Cardiac septum (tissue), 1 donor: ENCODE measurements around the gene HDLBP. TPM values are rescaled to one million over a fixed set of nuclear protein-coding genes. Genes with fewer than 3 reads are reported as not detected.
"Not testable (repeated sequence)": the region's sequence is repeated elsewhere in the genome, so short reads cannot be mapped to it uniquely, and the experiment has no call there.

Source experiments
- DNase-seq: peaks from one replicate; pipeline ENCODE4 v3.0.0-alpha.2; 2020; ENCODE audit warnings: low spot score
- intact Hi-C: fragments of 100-400 bp; cut with DNase I; formaldehyde crosslinking; loops from one replicate; pipeline ENCODE4 v1.14.0; 2022
- total RNA-seq: library from RNA; stranded (reverse); fragmentation: NEBNext Ultra II Directional; extraction: Animal tissue kit (Norgen Biotek cat#: 25700); gene quantifications from one replicate; pipeline ENCODE4 v1.2.1, GENCODE V29; 2021
- donor health status: DM: no; HTN: no; CAD: no.

The HDLBP gene
- total RNA-seq, 1 donor from 2014 or later: 356 TPM

DNA sequence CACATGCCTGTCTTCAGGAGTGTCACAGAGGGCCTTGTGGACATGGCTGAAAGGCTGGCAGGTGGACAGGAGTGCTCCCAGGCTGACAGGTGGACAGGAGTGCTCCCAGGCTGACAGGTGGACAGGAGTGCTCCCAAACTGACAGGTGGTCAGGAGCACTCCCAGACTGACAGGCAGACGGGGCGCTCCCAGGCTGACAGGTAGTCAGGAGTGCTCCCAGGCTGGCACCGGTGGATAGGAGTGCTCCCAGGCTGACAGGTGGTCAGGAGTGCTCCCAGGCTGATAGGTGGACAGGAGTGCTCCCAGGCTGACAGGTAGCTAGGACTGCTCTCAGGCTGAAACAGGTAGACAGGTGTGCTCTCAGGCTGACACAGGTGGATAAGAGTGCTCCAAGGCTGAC is 110.4 kb downstream of the HDLBP start:
- intact Hi-C loops: no loop called here
- DNase-seq: no peak

DNA sequence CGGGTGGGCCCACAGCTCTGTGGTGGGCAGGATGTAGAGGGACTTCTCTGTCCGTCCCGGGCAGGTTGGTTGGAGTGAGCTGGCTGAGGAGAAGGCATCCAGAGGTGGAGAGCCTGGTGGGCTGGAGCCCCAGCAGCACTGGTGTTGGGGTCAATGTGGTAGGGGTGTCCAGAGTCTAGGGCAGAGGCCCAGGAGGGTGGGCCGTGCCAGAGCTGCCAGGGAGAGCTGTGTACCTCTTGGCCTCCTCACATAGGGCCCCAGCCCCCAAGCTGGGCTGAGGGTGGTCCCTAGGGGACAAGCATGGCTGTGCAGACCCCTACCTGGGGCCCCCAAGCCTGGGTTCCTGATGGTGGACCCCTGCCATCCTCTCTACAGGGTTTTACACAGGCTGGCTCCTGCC is 111.0 kb downstream of the HDLBP start:
- intact Hi-C loops: no loop called here
- no peak for DNase-seq

DNA sequence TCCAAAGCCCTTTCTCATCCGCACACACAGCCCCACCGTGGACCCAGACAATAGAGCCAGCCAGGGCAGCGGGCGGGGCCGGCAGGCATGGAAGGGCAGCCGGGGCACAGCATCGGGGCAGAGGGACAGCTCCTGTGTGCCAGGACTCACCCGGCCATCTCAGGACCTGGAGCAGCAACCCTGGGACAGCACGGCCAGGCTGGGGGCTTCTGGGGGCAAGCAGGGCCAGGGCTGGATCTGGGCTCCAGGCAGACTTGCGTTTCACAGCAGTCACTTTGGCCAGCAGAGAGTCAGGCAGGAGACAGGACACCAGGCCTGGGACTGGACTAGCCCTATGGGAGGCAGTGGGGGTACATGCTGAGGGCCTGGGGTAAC is 111.5 kb downstream of the HDLBP start:
- intact Hi-C loops: no loop called here
- DNase-seq: no peak

DNA sequence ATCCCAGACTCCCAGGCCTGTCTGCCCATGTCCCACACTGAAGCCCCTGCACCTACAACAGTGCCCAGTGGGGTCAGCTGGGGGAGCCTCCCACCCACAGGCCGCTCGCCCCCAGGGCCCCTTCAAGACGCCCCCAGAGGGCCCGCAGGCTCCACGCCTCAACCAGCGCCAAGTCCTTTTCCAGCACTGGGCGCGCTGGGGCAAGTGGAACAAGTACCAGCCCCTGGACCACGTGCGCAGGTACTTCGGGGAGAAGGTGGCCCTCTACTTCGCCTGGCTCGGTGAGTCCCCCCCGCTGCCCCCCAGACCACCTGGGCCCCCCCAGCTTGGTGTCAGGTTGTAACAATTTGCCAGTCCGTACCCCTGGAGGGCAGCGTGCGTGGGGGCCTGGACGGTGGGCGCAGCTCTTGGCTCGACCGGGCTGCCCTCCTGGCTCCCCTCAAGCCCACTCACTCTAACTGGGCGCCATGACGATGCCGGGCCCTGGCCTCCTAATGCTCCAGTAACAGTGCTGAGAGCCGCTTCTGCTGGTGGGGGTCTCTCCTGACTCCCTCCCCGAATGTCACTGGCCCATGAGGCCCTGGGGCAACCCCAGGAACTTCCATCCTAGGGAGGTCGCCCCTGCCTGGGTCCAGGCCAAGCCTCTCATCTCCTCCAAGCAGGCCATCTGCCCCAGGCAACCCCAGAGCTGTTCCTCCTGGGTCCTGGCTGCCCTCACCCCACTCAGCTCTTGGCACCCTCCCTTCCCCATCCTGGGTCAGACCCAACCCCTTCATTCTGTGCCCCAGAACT is 112.1 kb downstream of the HDLBP start:
- intact Hi-C loops: no loop called here
- no peak for DNase-seq

DNA sequence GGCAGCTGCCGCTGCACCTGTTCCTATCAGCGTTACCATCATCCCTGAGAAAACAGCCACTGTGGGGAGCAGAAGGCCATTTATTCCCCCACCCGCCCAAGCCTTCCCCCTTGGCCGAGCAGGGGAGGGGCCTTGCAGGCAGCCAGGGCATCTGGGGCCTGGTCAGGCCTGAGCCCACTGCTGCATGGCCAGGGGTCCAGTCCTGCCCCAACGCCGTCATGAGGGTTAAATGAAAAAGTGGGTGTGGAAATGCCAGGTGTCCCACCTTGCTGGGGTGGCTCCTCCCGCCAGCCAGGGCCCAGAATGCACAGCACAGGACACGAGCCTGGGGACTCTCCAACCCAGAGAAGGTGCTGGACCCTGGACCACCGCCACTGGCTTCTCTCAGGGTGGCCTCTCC is 112.8 kb downstream of the HDLBP start:
- intact Hi-C loops: no loop called here
- DNase-seq: no peak

DNA sequence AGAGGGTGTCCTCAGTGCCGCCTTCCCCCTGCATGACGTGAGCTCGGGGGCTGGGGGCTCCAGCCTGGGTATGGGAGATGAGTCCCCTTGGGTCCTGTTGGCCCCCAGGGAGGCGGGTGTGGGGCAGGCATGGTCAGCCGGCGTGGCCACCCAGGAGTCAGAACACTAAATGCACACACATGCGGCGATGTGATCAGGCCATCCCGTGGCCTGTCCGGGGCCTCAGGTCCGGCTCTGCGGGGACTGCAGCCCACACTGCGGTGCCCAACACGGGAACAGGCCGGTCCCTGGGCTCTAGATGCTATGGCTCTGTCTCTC is 113.2 kb downstream of the HDLBP start:
- no peak for DNase-seq
- intact Hi-C loops: no loop called here

DNA sequence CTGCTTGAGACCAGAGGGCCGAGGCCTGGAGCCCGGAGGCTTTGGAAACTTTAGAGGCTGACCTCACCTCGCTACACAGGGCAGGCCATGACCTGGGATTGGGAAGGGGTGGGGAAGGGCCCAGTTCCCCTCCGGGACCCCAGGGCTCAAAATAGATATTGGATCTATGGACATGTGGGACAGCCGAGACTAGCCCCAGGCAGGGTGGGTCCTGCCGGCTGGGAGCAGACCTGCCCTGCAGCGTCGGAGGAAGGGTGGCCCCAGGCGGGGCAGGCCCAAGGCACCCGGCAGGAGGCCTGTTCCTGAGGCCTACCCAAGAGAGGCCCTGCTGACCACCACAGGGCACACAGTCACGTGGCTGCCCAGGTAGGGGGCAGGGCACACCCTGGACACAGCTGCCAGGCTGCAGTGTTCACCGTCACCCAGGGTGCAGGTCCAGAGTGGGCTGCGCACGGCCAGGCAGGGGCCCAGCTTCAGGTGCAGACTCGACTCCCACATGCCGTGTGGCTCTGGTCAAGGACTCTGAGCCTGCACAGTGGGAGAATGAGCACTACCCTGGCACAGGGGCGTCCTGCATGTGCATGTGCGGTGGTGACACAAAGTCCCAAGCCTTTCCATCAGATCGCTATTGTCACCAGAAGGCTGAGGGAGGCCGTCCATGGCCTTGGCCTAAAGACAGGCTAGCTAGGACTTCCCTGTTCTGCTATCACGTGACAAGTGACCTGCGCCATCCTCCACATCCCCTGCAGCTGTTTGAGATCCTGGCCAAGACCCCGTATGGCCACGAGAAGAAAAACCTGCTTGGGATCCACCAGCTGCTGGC is 113.8 kb downstream of the HDLBP start:
- no peak for DNase-seq
- intact Hi-C loops: no loop called here

DNA sequence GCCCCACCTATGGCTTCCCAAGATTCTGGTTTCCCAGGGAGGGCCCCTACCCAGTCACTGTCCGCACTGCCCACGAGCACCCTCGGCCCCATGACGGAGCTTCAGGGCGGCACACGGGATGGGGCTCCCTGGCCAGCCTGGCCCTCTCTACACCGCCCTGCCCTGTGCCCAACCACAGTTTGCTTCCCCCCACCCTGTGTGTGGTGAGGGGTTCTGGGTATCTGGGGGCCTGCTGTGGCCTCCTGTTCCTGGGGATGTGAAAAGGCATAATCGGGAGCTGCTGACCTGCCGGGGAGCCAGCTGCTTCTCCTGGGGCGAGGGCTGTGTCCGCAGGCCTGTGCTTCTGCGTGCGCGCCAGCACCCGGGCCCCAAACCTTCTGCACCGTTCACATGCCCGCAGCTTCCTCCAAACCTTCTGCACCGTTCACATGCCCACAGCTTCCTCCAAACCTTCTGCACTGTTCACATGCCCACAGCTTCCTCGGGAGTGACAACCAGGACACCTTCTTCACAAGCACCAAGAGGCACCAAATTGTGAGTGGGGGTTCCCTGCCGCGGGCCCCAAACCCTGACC is 114.6 kb downstream of the HDLBP start:
- no peak for DNase-seq

DNA sequence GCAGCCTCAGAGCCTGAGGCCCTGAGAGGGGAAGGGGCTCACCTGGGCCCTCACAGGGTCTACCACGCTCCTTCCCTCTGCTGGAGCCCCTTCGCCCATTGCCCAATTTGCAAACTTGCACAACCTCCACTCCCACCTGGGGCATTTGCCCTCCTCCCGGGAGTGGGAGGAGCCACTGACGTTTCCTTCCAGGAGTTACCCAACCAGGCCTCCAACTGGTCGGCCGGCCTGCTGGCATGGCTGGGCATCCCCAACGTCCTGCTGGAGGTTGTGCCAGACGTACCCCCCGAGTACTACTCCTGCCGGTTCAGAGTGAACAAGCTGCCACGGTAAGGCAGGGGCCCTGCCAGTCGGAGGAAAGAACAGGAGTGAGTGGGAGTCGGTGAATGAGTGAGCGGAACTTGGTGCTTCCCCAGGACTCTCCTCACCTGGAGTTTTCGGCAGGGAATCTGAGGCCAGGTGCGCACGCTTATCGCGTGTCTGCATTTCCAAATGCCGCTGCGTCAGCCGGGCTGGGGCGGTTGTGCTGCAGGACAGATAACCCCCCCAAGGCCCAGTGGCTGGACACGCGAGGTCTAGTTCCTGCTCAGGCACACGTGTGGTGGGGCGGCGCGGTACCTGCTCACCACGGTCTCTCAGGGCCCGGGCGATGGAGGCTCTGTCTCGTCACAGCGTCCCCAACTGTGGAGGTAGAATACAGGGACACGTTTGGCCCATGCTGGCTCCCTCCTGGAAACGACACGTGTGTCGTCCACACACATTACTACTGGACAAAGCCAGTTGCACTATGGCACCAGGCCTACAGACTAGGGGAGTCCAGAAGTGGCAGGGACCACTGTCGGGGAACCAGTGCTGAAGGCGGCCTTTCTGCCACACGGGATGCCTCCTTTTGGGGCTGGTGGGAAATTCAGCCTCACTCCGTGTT is 115.3 kb downstream of the HDLBP start:
- intact Hi-C loops: no loop called here
- no peak for DNase-seq

More for the DNA sequence above, 114.6 kb downstream of the HDLBP start:
- intact Hi-C loops: no loop called here

DNA sequence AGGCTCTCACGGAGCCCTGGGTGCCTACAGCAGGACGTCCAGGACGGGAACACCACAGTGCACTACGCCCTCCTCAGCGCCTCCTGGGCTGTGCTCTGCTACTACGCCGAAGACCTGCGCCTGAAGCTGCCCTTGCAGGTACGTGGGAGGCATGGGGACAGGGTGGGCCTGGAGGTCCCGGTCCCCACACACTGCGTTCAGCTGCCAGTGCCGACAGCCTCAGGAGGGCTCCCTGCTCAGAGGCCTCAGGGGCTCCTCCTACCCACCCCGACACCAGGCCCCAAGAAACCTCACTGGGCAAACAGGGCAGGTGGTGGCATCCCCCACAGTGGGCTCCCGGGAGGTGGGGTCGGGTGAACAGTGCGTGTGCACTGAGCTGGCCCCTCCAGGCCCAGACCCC is 116.2 kb downstream of the HDLBP start:
- intact Hi-C loops: no loop called here
- no peak for DNase-seq

DNA sequence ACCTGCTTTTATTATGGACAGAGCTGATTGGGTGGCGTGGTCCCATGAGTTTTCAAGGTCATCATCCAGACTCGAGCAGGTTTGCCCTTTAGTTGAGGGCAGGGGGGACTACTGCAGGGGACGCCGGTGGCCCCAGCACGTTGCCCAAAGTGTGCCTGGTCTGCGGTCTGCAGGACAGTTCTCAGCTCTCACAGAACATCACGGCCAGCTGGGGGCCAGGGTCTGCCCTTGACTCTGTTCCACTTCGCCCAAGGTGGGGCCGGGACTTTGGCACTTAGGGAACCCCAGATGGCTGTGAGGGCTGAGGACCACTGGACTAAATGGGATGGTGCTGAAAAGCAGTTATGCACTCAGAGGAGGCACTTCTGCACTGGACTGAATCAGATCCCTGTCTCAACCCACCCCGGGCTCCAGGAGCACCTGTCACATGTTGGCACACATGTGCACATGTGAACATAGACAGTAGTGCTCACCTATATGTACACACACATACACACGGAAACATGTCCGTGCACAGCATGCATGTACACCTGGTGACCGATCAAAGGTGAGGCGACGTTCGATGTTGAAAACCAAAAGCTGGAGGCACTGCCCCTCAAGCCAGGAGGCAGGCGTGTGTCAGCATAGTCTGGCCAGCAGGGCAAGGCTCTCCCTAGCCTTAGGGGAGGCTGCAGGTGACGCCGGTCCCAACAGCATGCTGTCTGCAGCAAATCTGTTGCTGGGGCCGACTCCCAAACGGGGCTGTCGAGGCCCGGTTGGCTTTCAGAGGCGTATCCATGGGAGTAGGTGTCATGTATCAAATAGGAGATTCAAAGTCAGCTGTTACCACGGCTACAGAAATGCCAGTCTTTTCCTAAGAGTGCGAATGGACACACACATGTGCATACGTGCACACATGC is 116.8 kb downstream of the HDLBP start:
- intact Hi-C loops: no loop called here

DNA sequence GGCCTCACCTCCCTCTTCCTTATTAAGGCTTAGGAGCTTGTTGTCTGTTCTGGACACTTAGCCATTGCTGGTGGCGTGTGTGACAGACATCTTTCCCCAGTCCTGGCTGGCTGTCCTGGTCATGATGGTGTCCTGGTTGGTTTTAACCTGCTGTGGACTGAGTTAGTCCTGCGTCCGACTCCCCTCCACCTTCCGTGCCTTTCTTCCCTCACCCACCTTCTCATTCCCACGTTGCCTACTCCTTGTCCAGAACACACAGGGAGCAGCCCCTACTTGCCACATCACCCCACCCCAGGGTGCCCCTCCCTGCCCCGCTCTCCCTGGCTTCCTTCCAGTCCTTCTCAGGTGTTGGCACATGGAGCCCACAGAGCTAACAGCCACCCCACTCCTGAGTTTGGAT is 117.5 kb downstream of the HDLBP start:
- no peak for DNase-seq

More for the DNA sequence above, 116.8 kb downstream of the HDLBP start:
- DNase-seq: no peak

DNA sequence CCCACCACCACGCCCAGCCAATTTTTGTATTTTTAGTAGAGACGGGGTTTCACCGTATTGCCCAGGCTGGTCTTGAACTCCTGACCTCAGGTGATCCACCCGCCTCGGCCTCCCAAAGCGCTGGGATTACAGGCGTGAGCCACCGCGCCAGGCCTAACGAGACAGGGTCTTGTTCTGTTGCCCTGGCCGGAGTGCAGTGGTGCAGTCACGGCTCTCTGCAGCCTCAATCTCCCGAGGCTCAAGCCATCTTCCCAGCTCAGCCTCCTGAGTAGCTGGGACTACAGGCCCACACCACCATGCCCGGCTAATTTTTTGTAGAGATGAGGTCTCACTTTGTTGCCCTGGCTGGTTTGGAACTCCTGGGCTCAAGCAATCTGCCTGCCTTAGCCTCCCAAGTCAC is 118.2 kb downstream of the HDLBP start:
- intact Hi-C loops, DNase-seq: not testable (repeated sequence)

More for the DNA sequence above, 117.5 kb downstream of the HDLBP start:
- intact Hi-C loops: no loop called here

DNA sequence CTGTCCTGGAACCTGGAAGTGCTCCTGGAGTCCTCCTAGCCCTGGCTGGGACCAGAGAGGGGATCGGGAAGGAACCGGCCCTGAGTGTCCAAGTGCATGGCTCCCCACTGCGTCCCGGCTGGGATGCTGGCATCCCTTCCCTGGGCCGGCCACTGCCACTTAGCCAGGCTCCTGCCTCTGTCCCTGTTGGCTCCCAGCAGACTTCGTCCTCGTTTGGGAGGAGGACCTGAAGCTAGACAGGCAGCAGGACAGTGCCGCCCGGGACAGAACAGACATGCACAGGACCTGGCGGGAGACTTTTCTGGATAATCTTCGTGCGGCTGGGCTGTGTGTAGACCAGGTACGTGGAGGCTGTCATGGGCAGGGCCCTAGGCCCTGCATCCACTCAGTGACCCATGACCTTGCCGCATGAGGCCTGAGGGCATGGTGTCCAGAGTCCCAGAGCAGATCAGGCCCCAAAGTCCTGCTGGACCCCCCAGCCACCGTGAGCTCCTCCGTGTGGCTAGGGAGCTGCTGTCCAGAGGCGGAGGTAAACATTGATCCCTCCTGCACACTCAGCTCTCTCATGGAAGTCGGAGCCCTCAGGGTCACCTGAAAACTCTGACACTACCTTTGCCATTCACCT is 119.9 kb downstream of the HDLBP start:
- no peak for DNase-seq
- intact Hi-C loops: no loop called here

DNA sequence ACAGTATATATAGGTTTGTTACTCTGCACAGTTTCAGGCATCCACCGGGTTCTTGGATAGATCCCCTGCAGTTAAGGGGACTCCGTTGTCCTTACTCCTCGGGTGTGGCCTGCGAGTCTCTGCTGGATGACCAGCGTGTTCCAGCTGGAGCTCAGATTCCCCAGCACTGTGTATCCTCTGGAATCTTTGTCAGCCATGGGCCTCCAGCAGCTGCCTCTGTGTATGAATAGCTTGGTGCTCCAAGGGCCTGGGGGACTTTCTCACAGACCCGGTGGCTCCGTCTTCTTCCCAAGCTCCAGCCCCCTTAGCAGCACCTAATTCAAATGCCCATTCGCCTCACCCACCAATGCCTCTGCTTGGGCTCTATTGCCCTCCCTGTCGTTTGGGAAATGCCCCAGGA is 120.7 kb downstream of the HDLBP start:
- intact Hi-C loops: no loop called here
- DNase-seq: no peak

DNA sequence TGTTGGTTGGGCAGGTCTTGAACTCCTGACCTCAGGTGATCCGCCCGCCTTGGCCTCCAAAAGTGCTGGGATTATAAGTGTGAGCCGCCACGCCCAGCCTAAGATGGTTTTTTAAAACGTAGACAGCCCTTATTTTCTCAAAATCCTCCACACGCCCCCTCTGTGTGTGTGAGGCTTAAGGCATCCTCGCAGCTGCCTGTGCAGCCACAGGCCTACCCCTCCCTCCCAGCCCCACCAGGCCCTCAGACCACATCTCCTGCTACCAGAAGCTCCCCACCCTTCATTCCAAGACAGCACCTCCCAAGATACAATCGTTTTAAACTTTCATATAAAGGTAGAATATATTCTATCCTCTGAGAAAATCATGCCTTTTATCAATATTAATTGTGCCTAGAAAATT is 122.2 kb downstream of the HDLBP start:
- intact Hi-C loops: no loop called here
- DNase-seq: no peak

DNA sequence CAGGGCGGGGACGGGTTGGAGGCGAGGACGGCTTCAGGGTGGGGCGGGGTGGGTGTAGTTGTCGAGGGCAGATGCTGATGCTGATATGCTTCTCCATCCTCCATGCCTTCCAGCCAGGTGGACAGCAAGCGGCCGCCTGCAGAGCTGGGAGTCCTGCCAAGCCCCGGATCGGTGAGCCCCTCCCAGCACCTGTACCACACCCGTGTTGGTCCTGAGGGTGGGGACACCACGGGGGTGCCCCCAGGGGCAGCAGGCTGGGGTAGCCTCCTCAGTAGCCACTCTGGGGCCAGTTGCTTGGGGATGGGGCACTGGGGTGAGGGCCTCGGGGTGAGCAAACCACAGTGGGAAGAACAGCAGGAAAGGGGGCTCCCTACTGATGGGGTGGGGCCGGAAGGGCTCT is 124.4 kb downstream of the HDLBP start:
- intact Hi-C loops: no loop called here
- DNase-seq: no peak

DNA sequence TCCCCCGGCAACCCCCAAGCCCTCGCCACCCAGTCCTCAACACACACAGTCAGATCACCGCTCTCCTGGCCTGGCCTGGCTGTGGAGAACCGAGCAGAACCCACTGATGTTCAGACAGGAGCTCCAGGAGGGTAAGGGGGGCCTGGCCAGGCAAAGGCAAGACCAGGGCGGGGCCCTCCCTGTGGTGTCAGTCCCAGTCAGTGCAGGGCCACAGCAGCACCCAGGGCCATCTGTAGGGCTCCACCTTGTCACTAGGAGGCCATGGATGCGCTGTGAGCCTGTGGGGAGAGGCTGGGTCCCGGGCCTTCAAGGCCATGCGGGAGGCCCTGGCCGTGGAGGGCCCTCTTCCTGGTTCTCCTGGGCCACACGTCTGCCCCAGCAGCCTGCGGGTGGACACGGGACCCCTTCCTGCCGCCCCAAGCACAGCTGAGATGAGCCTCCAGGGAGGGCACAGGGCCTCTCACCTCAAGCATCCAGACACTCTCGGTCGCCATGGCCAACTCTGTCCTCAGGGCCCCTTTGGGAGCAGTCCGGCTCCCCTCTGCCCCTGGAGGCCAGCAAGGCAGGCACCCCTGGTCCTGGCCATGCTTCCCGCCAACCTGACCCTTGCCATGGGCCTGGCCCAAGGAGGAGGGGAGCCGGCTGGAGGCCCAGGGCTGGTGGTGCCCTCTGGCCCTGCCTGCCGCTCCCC is 125.0 kb downstream of the HDLBP start:
- intact Hi-C loops: no loop called here
- no peak for DNase-seq
